ACC112 (cell line): ENCODE results near the gene SLC7A4.
"Not testable (repeated sequence)": the region's sequence is repeated elsewhere in the genome, so short reads cannot be mapped to it uniquely, and the experiment has no call there.

Source experiments
- H2AFZ ChIP-seq: fragments of 200-600 bp; sonication (generic); one replicate; pipeline ENCODE4 v1.6.0; 2017; ENCODE audit warnings: antibody characterized with exemption, low read length; ENCODE audit not compliant: unreplicated experiment
- H3K27ac ChIP-seq: fragments of 200-600 bp; sonication (generic); 2 replicates; pipeline ENCODE4 v1.5.1; 2014; ENCODE audit warnings: low read depth, mild to moderate bottlenecking, antibody characterized with exemption, low read length, moderate library complexity
- H3K27me3 ChIP-seq: fragments of 200-600 bp; sonication (generic); 2 replicates; pipeline ENCODE4 v1.6.1; 2014; ENCODE audit warnings: mild to moderate bottlenecking, antibody characterized with exemption, low read length, moderate library complexity, mixed read lengths; ENCODE audit not compliant: insufficient read depth
- H3K36me3 ChIP-seq: fragments of 200-600 bp; sonication (generic); 2 replicates; pipeline ENCODE4 v1.6.1; 2016; ENCODE audit warnings: mild to moderate bottlenecking, antibody characterized with exemption, low read length, moderate library complexity, mixed read lengths; ENCODE audit not compliant: insufficient read depth
- H3K4me1 ChIP-seq: fragments of 200-600 bp; sonication (generic); one replicate; pipeline ENCODE4 v1.6.1; 2016; ENCODE audit warnings: low read length, mixed read lengths; ENCODE audit not compliant: insufficient read depth, unreplicated experiment, control insufficient read depth
- H3K4me3 ChIP-seq: fragments of 200-600 bp; sonication (generic); 2 replicates; pipeline ENCODE4 v1.5.1; 2014; ENCODE audit warnings: mild to moderate bottlenecking, low read depth, low read length
- H3K79me2 ChIP-seq: fragments of 200-600 bp; sonication (generic); one replicate; pipeline ENCODE4 v1.6.0; 2016; ENCODE audit warnings: low read length; ENCODE audit not compliant: control insufficient read depth, unreplicated experiment, insufficient read depth

Gene SLC7A4

GRCh38 chr22:21073023-21073422 lies 40.7 kb upstream of the SLC7A4 start:
- Histone ChIP-seq H2AFZ (no peak overlapping the region), H3K27me3 (no peaks in the 10 kb centered on the region), H3K36me3 (no peaks in the 10 kb centered on the region)

GRCh38 chr22:21071796-21072195 lies 39.4 kb upstream of the SLC7A4 start:
- H3K4me1 ChIP-seq, H3K27me3 ChIP-seq, H3K36me3 ChIP-seq, H3K79me2 ChIP-seq, H3K4me3 ChIP-seq, H3K27ac ChIP-seq, H2AFZ ChIP-seq: not testable (repeated sequence)

More at GRCh38 chr22:21073023-21073422, 40.7 kb upstream of the SLC7A4 start:
- no peak overlapping the region for H3K27ac ChIP-seq
- no peak overlapping the region for H3K4me3 ChIP-seq
- H3K79me2 ChIP-seq: no peaks in the 10 kb centered on the region
- H3K4me1 ChIP-seq: peaks cover 10% of the 10 kb centered on the region

GRCh38 chr22:21070690-21071615 lies 38.6 kb upstream of the SLC7A4 start:
- no peak overlapping the region for H2AFZ ChIP-seq
- H3K4me3 ChIP-seq: no peak overlapping the region
- H3K79me2 ChIP-seq: no peaks in the 10 kb centered on the region
- no peaks in the 10 kb centered on the region for H3K36me3 ChIP-seq
- no peak overlapping the region for H3K27ac ChIP-seq
- peaks cover 10% of the 10 kb centered on the region for H3K4me1 ChIP-seq
- H3K27me3 ChIP-seq: no peaks in the 10 kb centered on the region

GRCh38 chr22:21069375-21069774 lies 37.0 kb upstream of the SLC7A4 start:
- Histone ChIP-seq H3K79me2 (no peaks in the 10 kb centered on the region), H3K27me3 (no peaks in the 10 kb centered on the region)

GRCh38 chr22:21068681-21069276 lies 36.4 kb upstream of the SLC7A4 start:
- H3K27me3 ChIP-seq: no peaks in the 10 kb centered on the region
- no peak overlapping the region for H2AFZ ChIP-seq
- H3K4me1 ChIP-seq: peaks cover 2% of the 10 kb centered on the region
- H3K79me2 ChIP-seq: no peaks in the 10 kb centered on the region
- no peaks in the 10 kb centered on the region for H3K36me3 ChIP-seq
- H3K27ac ChIP-seq: no peak overlapping the region
- no peak overlapping the region for H3K4me3 ChIP-seq

More at GRCh38 chr22:21069375-21069774, 37.0 kb upstream of the SLC7A4 start:
- Histone ChIP-seq H3K4me1 (peaks cover 8% of the 10 kb centered on the region), H3K36me3 (no peaks in the 10 kb centered on the region), H3K27ac (no peak overlapping the region), H2AFZ (no peak overlapping the region), H3K4me3 (no peak overlapping the region)

- Histone ChIP-seq H3K4me3 (no peak overlapping the region), H3K27me3 (no peaks in the 10 kb centered on the region), H2AFZ (no peak overlapping the region), H3K36me3 (no peaks in the 10 kb centered on the region), H3K27ac (no peak overlapping the region), H3K79me2 (no peaks in the 10 kb centered on the region), H3K4me1 (no peaks in the 10 kb centered on the region)
Measured at GRCh38 chr22:21067901-21068680, 35.7 kb upstream of the SLC7A4 start.

GRCh38 chr22:21067075-21067900 lies 34.9 kb upstream of the SLC7A4 start:
- no peaks in the 10 kb centered on the region for H3K36me3 ChIP-seq

GRCh38 chr22:21064917-21065864 lies 32.8 kb upstream of the SLC7A4 start:
- no peak overlapping the region for H2AFZ ChIP-seq

More at GRCh38 chr22:21067075-21067900, 34.9 kb upstream of the SLC7A4 start:
- Histone ChIP-seq H3K27ac (no peak overlapping the region), H3K4me1 (no peaks in the 10 kb centered on the region), H3K4me3 (no peak overlapping the region), H3K27me3 (no peaks in the 10 kb centered on the region), H2AFZ (no peak overlapping the region), H3K79me2 (no peaks in the 10 kb centered on the region)

GRCh38 chr22:21064425-21064824 lies 32.1 kb upstream of the SLC7A4 start:
- H3K36me3 ChIP-seq, H3K27me3 ChIP-seq, H3K79me2 ChIP-seq, H3K4me3 ChIP-seq, H3K27ac ChIP-seq, H3K4me1 ChIP-seq, H2AFZ ChIP-seq: not testable (repeated sequence)

More at GRCh38 chr22:21064917-21065864, 32.8 kb upstream of the SLC7A4 start:
- Histone ChIP-seq H3K4me1 (no peaks in the 10 kb centered on the region), H3K4me3 (no peak overlapping the region), H3K36me3 (no peaks in the 10 kb centered on the region), H3K27me3 (no peaks in the 10 kb centered on the region), H3K79me2 (no peaks in the 10 kb centered on the region), H3K27ac (no peak overlapping the region)
